T1000 (cell line): Measurements from ENCODE around the gene HOXB9.

Source experiments
- DNase-seq: peaks from one replicate; lab custom pipeline; 2025; ENCODE audit warnings: mixed read lengths; lab: John Stamatoyannopoulos, UW

Gene HOXB9

GRCh38 chr17:48610282-48611211, 15.6 kb downstream of the HOXB9 start, which contains the start of gene HOXB7:
TSS of gene HOXB7 (minus strand) at chr17:48611017. CDS start at chr17:48610918, 99 bp downstream.
- DNase-seq = peak; percentile 54

- DNase-seq = no peak
These were observed 16.3 kb downstream of the HOXB9 start for GRCh38 chr17:48609759-48610281.

GRCh38 chr17:48609033-48609432, 17.1 kb downstream of the HOXB9 start:
- DNase-seq = no peak

GRCh38 chr17:48608494-48608834, 17.7 kb downstream of the HOXB9 start:
- DNase-seq = no peak

- DNase-seq = no peak
These were observed 19.1 kb downstream of the HOXB9 start for GRCh38 chr17:48606892-48607614.

GRCh38 chr17:48605991-48606891, 19.9 kb downstream of the HOXB9 start:
- DNase-seq = no peak

- DNase-seq = no peak
These were observed 20.7 kb downstream of the HOXB9 start for GRCh38 chr17:48605409-48605919.

GRCh38 chr17:48604770-48605329, 21.3 kb downstream of the HOXB9 start, which contains the start of gene HOXB6:
TSS of gene HOXB6 (minus strand) at chr17:48604986. CDS start at chr17:48598150, 6,836 bp downstream.
- peak; percentile 38 for DNase-seq

GRCh38 chr17:48603959-48604769, 22.0 kb downstream of the HOXB9 start:
- DNase-seq = peak; percentile 43

GRCh38 chr17:48601539-48602425, 24.4 kb downstream of the HOXB9 start:
- DNase-seq = no peak

- no peak for DNase-seq
These were observed 25.0 kb downstream of the HOXB9 start for GRCh38 chr17:48601207-48601538.

GRCh38 chr17:48600244-48601098, 25.7 kb downstream of the HOXB9 start:
- no peak for DNase-seq

GRCh38 chr17:48599354-48599753, 26.8 kb downstream of the HOXB9 start:
- DNase-seq = no peak

- no peak for DNase-seq
These were observed 27.4 kb downstream of the HOXB9 start for GRCh38 chr17:48598736-48599135.

GRCh38 chr17:48597778-48598631, 28.2 kb downstream of the HOXB9 start:
- no peak for DNase-seq

GRCh38 chr17:48597528-48597777, 28.7 kb downstream of the HOXB9 start:
- no peak for DNase-seq

GRCh38 chr17:48596735-48597527, 29.2 kb downstream of the HOXB9 start:
- DNase-seq = no peak
